GM19397 (cell line): ENCODE results near the gene PROKR1.
"Not testable (repeated sequence)": the region's sequence is repeated elsewhere in the genome, so short reads cannot be mapped to it uniquely, and the experiment has no call there.

Experiments used
- ATAC-seq: cut with Tn5 transposase; IDR thresholded peaks from one replicate; pipeline ENCODE4 v1.9.1; 2021; ENCODE audit warnings: mild to moderate bottlenecking, moderate library complexity; ENCODE audit not compliant: unreplicated experiment

The PROKR1 gene

DNA sequence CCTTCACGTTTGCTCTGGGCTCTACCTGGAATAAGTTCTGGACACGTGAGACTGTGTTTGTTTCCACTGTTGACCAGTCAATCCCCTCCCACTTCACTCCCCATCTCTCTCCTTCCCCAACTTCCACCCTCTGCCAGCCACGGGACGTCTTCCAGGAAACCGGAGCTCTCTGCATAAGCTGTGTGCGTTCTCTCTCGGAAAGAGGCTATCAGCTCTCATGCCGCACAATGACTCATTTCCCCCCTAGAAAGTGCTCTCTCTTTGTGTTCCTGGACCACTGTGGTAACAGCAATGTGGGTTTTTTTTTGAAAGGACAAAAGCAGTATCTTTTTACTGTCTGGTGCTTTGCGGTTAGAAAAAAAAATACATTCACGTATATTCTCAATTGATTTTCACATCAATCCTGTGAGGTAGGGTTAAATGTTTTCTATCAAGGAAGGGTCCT lies 10.2 kb downstream of the PROKR1 start:
- ATAC-seq: peak; percentile 69

DNA sequence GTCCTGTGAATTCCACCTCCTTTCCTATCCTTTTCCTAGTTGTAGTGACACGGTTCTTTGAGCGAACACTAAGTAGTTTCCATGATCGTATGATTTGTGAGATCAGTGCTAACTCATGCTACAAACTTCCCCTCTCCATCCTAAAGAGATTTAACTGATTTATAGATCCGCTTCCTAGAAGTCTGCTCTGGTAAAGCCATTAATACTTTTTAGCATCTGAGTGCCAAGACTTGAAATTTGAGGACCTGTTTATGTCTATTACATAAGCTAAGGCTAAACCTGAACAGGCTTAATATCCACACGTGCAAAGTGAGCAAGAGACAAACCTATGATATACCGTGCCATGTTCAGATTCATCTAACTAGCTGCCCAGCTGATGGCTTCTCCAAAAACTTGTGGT lies 14.9 kb downstream of the PROKR1 start:
- no peak for ATAC-seq

DNA sequence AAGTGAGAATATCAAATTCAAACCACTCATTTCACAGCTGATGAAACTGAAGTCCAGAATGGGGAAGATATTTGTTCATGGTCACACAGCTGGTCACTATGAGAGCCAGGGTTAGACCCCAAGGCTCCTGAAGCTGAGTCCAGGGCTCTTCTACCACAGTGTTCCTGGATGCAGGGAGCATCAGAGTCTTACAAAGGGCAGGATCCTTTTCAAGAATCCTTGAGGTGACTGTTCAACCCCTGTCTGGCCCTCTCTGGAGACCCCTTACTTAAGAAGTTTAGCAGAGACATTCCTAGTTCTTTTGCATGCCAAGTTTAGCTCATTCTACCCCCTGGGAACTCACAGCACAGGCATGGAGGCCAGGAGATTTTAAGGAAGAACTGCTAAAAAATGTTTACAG lies 15.7 kb downstream of the PROKR1 start:
- no peak for ATAC-seq

DNA sequence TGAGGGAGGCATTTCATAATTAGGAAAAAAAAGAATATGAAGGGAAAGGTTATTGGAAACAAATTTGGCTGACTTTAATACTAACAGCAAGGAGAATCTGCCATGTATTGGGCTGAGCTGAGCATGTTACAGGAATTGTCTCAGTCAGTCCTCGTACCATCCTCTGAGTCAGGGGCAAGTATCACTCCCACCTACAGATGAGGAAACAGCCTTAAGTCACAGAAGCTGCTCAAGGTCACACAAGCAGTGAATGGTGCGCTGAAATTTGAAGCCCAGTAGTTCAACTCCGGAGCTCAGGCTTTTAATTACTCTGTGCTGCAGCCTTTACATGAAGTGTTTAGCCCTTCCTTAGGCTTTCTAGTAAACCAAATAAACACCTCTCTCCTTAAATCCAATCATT lies 17.3 kb downstream of the PROKR1 start:
- ATAC-seq: no peak

DNA sequence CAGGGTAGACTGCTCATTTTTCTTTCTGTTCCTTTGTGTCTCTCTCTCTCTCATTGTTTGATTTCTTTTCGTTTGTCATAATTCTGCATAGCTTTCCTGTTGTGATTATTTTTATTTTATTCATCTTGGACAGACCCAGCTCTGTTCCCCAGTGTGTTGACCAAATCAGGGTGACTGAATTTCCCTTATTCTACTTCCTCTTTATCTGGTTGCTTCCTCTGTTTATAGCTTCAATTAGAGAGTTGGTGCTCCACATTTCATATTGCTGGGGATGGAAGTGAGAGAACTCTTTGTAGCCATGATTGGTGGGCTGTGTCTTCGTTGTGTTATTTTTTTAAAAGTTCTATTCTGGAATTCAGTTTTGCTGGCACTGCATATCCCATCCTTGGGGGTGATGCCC lies 19.1 kb downstream of the PROKR1 start:
- ATAC-seq: no peak

DNA sequence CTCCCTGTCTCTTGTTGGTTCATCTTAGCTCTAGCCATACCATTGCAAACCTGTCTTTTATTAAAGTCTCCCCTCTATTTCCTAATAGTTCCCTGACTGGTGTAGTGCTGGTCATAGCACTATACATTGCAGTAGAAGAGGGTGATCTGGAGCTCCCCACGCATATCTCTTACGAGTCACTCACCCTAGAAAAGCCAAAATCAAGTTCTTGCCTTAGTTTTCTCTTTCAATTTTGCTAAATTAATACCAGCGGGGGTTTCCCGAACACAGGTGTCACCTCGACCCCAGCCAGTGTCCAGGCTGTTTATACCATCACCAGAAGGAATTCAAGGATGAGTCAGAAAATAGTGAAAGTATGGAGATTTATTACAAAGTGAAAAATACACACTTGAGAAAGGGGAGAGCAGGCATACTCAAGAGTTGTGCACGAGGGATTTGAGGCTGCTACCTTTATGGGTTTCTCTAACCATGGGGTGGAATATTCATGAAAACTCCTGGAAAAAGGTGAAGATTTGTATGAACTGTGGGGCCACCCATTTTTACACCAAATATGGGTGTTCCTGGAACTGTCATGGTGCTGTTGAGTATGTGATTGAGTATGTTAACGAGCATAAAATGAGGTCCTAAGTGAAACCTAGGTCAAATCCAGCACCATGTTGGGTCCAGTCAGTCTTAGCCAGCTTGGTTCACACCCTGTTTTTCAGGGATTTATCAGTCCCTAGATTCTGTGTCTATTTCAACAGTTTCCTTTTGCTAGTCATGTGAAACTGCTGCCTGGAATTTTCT lies 20.2 kb downstream of the PROKR1 start:
- ATAC-seq: no peak

DNA sequence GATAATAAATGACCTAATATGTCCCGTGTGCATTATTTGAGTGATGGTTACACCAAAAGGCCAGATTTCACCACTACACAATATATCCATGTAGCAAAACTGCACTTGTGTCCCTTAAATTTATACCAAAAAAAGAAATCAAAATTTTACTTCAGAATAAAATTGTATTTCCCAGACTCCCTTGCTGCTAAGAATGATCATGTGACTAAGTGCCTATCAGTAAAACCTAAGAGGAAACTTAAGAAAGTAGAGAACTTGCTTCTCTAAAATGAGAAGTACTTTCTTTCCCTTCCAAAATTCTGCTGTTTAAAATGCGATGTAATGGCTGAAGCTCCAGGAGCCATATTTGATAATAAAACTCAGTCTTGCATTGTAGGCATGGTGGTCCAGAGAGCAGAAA lies 24.0 kb downstream of the PROKR1 start:
- ATAC-seq: no peak

DNA sequence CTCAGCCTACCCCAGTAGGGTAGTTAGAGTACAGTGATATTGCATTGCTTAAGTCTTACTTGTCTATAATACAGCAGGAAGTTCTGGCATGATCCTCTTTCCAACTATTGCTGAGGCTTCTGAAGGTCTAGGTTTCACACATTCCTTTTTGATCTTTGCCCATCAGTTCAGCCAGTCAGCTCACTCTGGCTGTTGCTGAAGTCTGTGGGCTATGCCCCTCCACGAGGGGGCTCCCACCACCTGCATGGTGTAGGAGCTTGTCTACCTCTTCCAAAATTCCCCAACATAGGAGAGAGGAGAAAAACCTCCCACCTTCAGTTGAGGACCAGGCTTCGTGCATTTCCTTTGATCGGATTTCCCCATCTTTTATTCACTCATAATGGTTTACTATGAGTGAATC lies 26.3 kb downstream of the PROKR1 start:
- ATAC-seq: no peak

DNA sequence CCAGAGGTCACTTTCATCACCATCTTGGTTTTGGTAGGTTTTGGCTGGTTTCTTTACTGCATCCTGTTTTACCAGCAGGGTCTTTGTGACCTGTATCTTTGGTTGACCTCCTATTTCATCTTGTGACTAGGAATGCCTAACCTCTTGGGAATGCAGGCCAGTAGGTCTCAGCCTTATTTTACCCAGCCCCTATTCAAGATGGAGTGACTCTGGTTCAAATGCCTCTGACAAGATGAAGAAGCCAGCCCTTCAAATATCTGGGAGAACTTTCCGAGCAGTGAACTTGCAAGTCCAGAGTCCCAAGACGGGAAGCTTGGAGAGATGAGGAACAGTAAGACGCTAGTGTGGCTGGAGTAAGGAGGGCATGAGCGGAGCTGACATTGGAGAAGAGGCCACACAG lies 28.6 kb downstream of the PROKR1 start:
- ATAC-seq: no peak

DNA sequence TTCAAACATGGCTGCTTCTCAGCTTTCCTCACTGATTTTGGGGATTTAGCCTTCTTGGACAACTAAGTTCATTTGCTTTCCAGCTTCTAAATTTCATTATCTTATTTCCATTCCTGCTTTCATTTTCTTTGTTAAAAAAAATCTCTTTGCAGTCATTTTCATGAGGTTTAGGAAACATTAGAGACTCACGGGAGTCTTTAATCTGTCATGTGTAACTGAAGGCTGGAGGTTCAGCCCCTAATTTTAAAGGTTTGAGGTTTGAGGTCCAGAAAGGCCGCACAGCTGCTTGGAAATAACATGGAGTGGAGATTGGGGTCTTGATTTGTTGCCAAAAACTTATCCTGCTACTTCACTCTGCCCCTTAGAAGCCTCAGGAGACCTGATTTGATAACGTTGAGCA lies 30.3 kb downstream of the PROKR1 start:
- ATAC-seq: no peak

DNA sequence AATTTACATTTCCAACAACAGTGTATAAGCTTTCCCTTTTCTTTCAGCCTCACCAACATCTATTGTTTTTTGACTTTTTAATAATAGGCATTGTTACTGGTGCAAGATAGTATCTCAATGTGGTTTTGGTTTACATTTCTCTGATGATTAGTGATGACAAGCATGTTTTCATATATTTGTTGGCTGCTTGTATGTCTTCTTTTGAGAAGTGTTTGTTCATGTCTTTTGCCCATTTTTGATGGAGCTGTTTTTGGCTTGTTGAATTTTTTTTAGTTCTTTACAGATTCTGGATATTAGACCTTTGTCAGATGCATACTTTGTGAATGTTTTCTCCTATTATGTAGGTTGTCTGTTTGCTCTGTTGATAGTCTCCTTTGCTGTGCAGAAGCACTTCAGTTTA lies 32.1 kb downstream of the PROKR1 start:
- no peak for ATAC-seq

DNA sequence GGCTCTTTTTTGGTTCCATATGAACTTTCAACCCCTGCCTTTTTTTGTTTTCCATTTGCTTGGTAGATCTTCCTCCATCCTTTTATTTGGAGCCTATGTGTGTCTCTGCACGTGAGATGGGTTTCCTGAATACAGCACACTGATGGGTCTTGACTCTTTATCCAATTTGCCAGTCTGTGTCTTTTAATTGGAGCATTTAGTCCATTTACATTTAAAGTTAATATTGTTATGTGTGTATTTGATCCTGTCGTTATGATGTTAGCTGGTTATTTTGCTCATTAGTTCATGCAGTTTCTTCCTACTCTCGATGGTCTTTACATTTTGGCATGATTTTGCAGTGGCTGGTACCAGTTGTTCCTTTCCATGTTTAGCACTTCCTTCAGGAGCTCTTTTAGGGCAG lies 34.5 kb downstream of the PROKR1 start:
- ATAC-seq: not testable (repeated sequence)

DNA sequence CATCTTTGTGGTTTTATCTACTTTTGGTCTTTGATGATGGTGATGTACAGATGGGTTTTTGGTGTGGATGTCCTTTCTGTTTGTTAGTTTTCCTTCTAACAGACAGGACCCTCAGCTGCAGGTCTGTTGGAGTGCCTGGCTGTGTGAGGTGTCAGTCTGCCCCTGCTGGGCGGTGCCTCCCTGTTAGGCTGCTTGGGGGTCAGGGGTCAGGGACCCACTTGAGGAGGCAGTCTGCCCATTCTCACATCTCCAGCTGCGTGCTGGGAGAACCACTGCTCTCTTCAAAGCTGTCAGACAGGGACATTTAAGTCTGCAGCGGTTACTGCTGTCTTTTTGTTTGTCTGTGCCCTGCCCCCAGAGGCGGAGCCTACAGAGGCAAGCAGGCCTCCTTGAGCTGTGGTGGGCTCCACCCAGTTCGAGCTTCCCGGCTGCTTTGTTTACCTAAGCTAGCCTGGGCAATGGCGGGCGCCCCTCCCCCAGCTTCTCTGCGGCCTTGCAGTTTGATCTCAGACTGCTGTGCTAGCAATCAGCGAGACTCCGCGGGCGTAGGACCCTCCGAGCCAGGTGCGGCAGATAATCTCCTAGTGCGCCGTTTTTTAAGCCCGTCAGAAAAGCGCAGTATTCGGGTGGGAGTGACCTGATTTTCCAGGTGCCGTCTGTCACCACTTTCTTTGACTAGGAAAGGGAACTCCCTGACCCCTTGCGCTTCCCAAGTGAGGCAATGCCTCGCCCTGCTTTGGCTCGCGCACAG lies 36.0 kb downstream of the PROKR1 start:
- not testable (repeated sequence) for ATAC-seq

DNA sequence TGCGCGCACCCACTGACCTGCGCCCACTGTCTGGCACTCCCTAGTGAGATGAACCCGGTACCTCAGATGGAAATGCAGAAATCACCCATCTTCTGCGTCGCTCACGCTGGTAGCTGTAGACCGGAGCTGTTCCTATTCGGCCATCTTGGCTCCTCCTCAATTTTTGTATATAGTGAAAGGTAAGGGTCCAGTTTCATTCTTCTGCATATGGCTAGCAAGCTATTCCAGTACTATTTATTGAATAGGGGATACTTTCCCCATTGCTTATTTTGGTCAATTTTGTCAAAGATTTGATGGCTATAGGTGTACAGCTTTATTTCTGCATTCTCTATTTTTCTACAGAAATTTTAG lies 36.5 kb downstream of the PROKR1 start:
- ATAC-seq: not testable (repeated sequence)

DNA sequence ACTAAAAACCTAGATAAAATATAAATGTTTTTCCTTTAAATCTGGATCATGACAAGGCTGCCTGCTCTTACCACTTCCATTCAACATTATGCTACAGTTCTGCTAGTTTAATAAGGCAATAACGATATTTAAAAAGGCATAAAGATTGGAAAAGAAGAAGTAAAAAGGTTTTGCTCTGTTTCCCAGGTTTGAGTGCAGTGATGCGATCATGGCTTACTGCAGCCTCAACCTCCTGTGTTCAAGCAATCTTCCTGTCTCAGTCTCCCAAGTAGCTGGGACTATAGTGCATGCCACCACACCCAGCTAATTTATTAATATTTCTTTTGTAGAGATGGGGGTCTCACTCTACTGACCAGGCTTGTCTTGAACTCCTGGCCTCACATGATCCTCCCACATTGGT lies 40.8 kb downstream of the PROKR1 start:
- ATAC-seq: no peak

DNA sequence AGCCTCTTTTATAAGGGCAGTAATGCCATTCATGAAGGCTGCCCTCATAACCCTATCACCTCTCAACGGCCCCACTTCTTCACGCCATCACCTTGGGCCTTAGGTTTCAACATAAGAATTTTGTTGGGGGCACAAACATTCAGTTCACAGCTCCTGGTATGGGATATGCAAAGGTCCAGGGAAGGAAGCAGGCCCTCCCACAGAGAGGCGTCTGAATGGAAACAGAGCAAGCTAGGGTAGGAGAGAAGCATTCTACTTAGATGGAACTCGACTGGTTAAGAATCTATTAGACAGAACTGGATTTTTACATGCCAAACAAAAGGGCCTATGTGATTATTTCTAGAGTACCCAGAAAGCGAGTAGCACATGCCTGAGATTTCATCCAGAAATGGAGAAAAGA lies 42.8 kb downstream of the PROKR1 start:
- ATAC-seq: no peak

DNA sequence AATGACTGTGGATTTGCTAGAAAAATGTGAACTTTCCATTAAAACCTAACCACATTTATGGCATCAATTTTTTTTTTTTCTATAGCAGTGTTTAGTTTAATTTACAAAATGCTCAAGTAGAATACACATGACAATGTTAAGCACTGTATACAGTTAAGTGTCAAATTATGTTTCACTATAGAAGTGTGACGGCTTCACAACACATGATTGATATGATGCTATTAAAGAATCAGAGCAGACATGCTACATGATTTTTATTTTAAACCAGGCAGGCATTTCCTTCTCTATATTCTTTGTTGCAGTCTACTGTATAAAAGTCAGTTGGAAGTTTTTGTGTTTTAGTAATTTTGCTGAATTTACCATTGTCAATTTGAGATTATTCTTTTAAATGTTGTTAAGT lies 43.6 kb downstream of the PROKR1 start:
- ATAC-seq: no peak

DNA sequence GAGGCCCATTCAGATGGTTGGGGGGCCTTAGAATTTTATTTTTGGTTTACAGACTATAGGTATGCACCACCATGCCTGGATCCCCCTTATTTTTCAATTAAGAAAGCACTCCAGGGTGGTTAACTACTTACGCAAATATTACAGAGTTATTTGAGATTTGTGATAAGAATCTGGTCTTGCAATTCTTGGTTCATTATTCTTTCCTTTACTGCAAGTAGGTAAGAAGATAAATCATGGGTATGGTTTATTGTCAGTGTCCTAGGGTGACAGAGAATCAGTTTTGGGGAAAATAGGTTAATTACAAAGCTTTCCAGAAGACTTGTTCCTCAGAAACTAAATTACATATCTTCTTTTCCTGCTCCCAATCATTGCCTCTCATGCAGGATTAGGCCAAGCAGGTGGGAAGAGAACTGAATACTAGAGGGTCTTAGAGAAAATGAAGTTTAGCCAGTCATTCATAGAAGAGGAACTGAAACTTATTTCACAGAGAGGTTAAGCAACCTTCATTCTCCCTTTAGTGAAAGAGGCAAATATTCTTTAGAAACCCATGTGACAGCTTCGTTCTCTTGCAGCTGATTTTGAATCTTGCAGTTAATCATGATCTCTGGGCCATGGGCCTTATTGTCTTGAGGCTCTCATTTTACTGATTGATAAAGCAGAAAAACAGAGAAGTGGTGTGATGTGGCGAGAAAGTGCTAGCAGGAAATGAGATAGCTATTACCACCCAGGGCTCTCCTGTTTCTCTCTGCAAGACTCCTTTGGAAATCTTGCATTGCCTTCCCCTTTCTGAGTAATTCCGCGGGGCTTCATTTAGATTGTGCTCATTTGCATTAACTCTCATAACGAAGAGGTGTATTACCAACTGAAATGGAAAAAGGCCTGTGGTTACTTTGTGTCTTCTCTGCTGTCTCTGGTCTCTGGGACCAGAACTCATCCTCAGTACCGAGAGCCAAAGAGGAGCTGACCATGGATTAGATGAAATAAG lies 46.5 kb downstream of the PROKR1 start:
- ATAC-seq: peak; percentile 89

DNA sequence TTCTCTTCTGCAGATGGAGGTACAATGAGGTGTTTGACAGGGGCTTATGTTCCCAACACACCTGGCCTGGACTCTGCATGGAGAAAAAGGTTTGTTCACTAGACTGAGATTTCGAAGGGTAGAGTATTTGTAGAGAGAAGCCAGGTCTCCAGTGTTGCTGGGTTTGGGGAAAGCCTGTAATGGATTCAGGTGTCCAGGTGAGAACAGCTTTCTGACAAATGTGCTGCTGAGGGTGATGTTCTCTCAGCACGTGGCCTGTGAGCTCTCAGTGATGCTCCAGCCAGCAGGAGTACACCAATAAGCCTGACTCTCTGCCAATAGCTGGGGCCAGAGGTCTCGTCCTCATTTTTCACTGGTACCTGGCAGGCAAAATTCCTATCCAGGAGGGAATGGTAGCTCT lies 47.5 kb downstream of the PROKR1 start:
- no peak for ATAC-seq

DNA sequence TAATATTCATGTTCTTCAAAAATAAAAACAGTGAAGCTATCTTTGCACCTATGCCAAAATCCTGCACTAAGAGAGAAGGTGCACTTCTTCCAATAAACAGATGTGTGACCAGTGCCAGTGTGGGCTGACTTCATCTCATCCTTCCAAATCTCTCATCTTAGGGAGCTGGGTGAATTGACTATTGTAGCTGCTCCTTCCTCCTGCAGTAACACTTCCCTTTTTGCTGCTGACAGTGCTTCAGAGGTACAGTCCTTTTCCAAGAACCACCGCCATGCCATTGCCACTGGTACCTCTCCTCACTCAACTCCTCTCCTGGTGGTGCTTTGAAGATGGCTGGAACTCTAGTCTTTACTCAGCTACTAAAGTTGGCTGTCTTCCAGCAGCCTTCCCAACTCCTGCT lies 49.1 kb downstream of the PROKR1 start:
- ATAC-seq: no peak

DNA sequence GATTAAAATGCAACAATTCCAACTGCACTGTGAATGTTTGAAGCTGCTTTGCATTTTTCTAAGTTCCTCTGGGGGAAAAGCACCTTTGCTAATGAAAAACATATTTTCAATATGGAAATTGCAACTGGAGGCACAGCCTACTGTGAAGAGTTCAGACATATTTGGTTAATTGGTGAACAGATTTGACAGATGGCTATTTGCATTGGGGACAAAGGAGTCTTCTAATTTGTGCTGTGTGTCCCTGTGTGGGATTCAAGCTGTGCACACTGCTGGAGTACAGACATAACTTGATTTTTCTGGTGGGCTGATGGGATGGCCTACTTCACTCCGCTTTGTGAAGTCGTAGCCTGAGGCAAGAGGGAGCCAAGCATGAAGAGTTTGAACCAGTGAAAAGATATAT lies 50.6 kb downstream of the PROKR1 start:
- no peak for ATAC-seq
